K562 (cell line): ENCODE results near the gene FAM117A. TPM values are rescaled to one million over a fixed set of nuclear protein-coding genes. Genes with fewer than 3 reads are reported as not detected.

Experiments used
- CHD7 ChIP-seq: fragments of 200-600 bp; sonication (generic); IDR thresholded peaks from one replicate; pipeline ENCODE4 v1.6.1; 2012; ENCODE audit warnings: mild to moderate bottlenecking, low read depth, low read length, inconsistent platforms
- DPF2 ChIP-seq: fragments of 450-650 bp; IDR thresholded peaks from 2 replicates; pipeline ENCODE4 v1.6.1; 2016
- FOXK1 ChIP-seq: sonication (generic); formaldehyde crosslinking; IDR thresholded peaks from 2 replicates; pipeline ENCODE4 v1.8.0; 2022; ENCODE audit warnings: missing genetic modification reagents, mild to moderate bottlenecking, borderline replicate concordance
- MITF ChIP-seq: IDR thresholded peaks from 2 replicates; pipeline ENCODE4 v1.6.1; 2014; ENCODE audit warnings: antibody characterized with exemption
- NFATC3 ChIP-seq: fragments of 450-650 bp; IDR thresholded peaks from 2 replicates; pipeline ENCODE4 v1.6.1; 2017; ENCODE audit warnings: mild to moderate bottlenecking
- PHB ChIP-seq: fragments of 250-450 bp; sonication (Bioruptor Pico); IDR thresholded peaks from 2 replicates; pipeline ENCODE4 v1.5.0; 2021
- SRSF3 ChIP-seq: fragments of 200-400 bp; formaldehyde crosslinking; IDR thresholded peaks from 2 replicates; pipeline ENCODE4 v1.6.1; 2016; ENCODE audit warnings: mild to moderate bottlenecking, low read length, moderate library complexity; ENCODE audit not compliant: insufficient read depth
- ZBTB2 ChIP-seq: fragments of 450-650 bp; IDR thresholded peaks from 2 replicates; pipeline ENCODE4 v1.6.1; 2016; ENCODE audit warnings: antibody characterized with exemption
- ZNF197 ChIP-seq: fragments of 200-800 bp; sonication (Bioruptor generic); IDR thresholded peaks from 2 replicates; pipeline ENCODE4 v1.6.1; 2016; ENCODE audit warnings: low read depth, missing genetic modification characterization, missing compliant biosample characterization
- ZNF24 ChIP-seq: fragments of 450-650 bp; IDR thresholded peaks from 2 replicates; pipeline ENCODE4 v1.6.1; 2016
- ZNF449 ChIP-seq: fragments of 250-450 bp; sonication (Bioruptor Pico); IDR thresholded peaks from 2 replicates; pipeline ENCODE4 v1.8.0; 2022; ENCODE audit warnings: moderate library complexity, mild to moderate bottlenecking, inconsistent platforms
- ZNF766 ChIP-seq: fragments of 200-800 bp; sonication (Bioruptor generic); conservative IDR thresholded peaks from 2 replicates; pipeline ENCODE4 v1.6.1; 2016; ENCODE audit warnings: missing genetic modification characterization, missing compliant biosample characterization
- polyA plus RNA-seq, 8 experiments: library from polyadenylated mRNA; depleted of rRNA in 4 of 8; stranded (reverse) in 5 of 8; unstranded in 3 of 8; fragments of >200 nt; fragmentation: Nextera tagmentation in 2 of 8; fragmentation: Illumina TruSeq in 1 of 8; extraction: Ambion mirVana in 2 of 8; extraction: Trizol in 1 of 8; gene quantifications; 2 replicates each; pipeline versions ENCODE4 v1.2.1 to v1.2.3, GENCODE V29; 2011 to 2014; ENCODE audit warnings: inconsistent platforms in 1 of 8, missing spikeins in 1 of 8
- total RNA-seq, 7 experiments: library from RNA; depleted of rRNA in 6 of 7; stranded (reverse); fragments of >200 nt in 6 of 7; fragmentation: Illumina TruSeq in 2 of 7; extraction: Trizol in 2 of 7; gene quantifications; 2 replicates each; pipeline versions ENCODE4 v1.2.1 to v1.2.3, GENCODE V29; 2011 to 2021; ENCODE audit warnings: low replicate concordance in 1 of 7

Gene FAM117A
- total and polyA plus RNA-seq, 9 of the 15 experiments (the other 6 are each of a cell fraction or from before 2014, with no cell fraction given): 3.1 to 79.7 (median 36.6) TPM

- TF ChIP-seq DPF2: no peak
- TF ChIP-seq FOXK1 (CRISPR knock-in tag): 0 out of 2 replicates have a peak, but pooled peaks have one; percentile 75
- TF ChIP-seq ZNF24: no peak
- peak; percentile 94 for TF ChIP-seq ZBTB2
- TF ChIP-seq ZNF766 (CRISPR knock-in tag): peak; percentile 96
- TF ChIP-seq ZNF197: peak; percentile 97
- TF ChIP-seq NFATC3: no peak
- TF ChIP-seq ZNF449: no peak
- TF ChIP-seq SRSF3: no peak
- TF ChIP-seq CHD7: no peak
- no peak for TF ChIP-seq PHB (CRISPR knock-in tag)
- TF ChIP-seq MITF: peak; percentile 86
Measured at GRCh38 chr17:49788478-49789242, 24.7 kb upstream of the FAM117A start, which contains the start of gene KAT7 (continued).
